KMS-11 (cell line): ENCODE measurements around the gene MTHFD2.

Source experiments
- H2AFZ ChIP-seq: fragments of 200-600 bp; sonication (generic); 2 replicates; pipeline ENCODE4 v1.6.1; 2016; ENCODE audit warnings: antibody characterized with exemption, mixed run types, low read depth
- H3K27ac ChIP-seq: fragments of 200-600 bp; sonication (generic); 2 replicates; pipeline ENCODE4 v1.6.1; 2016; ENCODE audit warnings: mild to moderate bottlenecking, mixed run types
- H3K27me3 ChIP-seq: fragments of 200-600 bp; sonication (generic); 2 replicates; pipeline ENCODE4 v1.6.1; 2017; ENCODE audit warnings: mild to moderate bottlenecking, low read depth, mixed run types, moderate library complexity; ENCODE audit not compliant: insufficient read depth
- H3K36me3 ChIP-seq: fragments of 200-600 bp; sonication (generic); 2 replicates; pipeline ENCODE4 v1.6.1; 2017; ENCODE audit warnings: mild to moderate bottlenecking, mixed run types; ENCODE audit not compliant: insufficient read depth
- H3K4me1 ChIP-seq: fragments of 200-600 bp; sonication (generic); 2 replicates; pipeline ENCODE4 v1.6.1; 2016; ENCODE audit warnings: mild to moderate bottlenecking, low read depth, mixed run types; ENCODE audit not compliant: poor library complexity, severe bottlenecking
- H3K4me2 ChIP-seq: fragments of 200-600 bp; sonication (generic); 2 replicates; pipeline ENCODE4 v1.7.0; 2016; ENCODE audit warnings: mild to moderate bottlenecking, mixed run types
- H3K4me3 ChIP-seq: fragments of 200-600 bp; sonication (generic); IDR thresholded peaks from 2 replicates; pipeline ENCODE4 v1.6.1; 2017; ENCODE audit warnings: low read depth, low read length, mixed read lengths; ENCODE audit not compliant: insufficient read depth
- H3K79me2 ChIP-seq: fragments of 200-600 bp; sonication (generic); 2 replicates; pipeline ENCODE4 v1.6.1; 2016; ENCODE audit warnings: low read depth, mixed run types; ENCODE audit not compliant: insufficient read depth
- H3K9ac ChIP-seq: fragments of 200-600 bp; sonication (generic); 2 replicates; pipeline ENCODE4 v1.6.1; 2016; ENCODE audit warnings: mild to moderate bottlenecking, mixed run types
- H4K20me1 ChIP-seq: fragments of 200-600 bp; sonication (generic); 2 replicates; pipeline ENCODE4 v1.6.1; 2016; ENCODE audit warnings: mild to moderate bottlenecking, mixed run types; ENCODE audit not compliant: insufficient read depth
- TF ChIP-seq, protein P1 (sequence below): fragments of 200-600 bp; sonication (generic); conservative IDR thresholded peaks from 2 replicates; pipeline ENCODE4 v1.6.1; 2017; ENCODE audit warnings: low read depth, mild to moderate bottlenecking, antibody characterized with exemption, low read length, moderate library complexity, mixed read lengths

Gene MTHFD2

DNA sequence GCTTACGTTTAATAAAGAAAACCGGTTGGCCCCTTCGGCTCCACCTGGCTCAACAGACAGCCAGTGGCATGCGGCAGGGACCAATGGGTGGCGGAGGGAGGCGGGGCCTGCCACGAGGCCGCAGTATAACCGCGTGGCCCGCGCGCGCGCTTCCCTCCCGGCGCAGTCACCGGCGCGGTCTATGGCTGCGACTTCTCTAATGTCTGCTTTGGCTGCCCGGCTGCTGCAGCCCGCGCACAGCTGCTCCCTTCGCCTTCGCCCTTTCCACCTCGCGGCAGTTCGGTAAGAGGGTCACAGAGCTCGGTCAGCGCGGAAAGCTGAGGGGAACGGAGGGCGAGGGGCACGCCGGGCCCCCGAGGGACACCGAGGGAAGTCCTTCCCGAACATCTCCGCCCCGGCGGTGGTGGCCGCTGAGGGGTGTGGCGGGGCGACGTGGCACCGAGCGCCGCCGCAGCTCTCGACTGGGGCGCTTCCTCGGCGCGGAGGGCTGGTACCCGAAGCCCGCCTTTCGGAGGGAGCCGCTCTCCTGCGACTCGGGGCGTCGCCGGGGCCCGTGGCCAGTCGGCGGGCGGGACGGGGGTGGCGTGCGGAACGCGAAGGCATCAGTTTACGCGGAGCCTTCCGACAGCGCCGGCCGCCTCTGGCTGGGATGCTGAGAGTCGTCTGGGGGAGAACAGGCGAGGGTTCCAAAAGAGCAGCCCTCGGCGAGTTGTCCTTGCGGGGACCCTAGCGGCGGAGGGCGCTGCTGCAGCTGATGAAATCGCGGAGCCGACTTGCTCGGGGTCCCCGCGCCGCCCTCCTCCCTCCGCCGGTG, at the start of gene MTHFD2:
Gene MTHFD2 (plus strand): TSS at position 155 of the 814 bp plus-strand sequence. CDS start 27 bp downstream, at position 182.
- H2AFZ ChIP-seq: peak within 1 kb of the TSS; percentile 68
- peak within 1 kb of the TSS; percentile 99 for H3K27ac ChIP-seq

DNA sequence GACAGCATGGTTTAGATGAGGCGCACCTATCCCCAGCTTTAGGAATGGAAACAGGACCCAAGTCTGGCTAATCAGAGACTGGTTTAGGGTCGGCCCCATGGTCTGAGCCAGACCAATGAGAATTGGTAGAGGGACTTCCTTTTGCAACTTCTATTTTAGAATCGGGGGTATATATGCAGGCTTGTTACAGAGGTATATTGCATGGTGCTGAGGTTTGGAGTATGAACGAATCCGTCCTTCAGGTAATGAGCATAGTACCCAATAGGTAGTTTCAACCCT, 49.2 kb upstream of the MTHFD2 start:
- H3K4me1 ChIP-seq: peaks cover 12% of the 10 kb centered on the region
- H3K27ac ChIP-seq: no peak overlapping the region
- no peaks in the 10 kb centered on the region for H4K20me1 ChIP-seq
- no peak overlapping the region for H2AFZ ChIP-seq
- H3K36me3 ChIP-seq: no peaks in the 10 kb centered on the region
- H3K79me2 ChIP-seq: peaks cover 12% of the 10 kb centered on the region; the same call in 1 of the 2 replicates
- TF ChIP-seq, protein P1, sequence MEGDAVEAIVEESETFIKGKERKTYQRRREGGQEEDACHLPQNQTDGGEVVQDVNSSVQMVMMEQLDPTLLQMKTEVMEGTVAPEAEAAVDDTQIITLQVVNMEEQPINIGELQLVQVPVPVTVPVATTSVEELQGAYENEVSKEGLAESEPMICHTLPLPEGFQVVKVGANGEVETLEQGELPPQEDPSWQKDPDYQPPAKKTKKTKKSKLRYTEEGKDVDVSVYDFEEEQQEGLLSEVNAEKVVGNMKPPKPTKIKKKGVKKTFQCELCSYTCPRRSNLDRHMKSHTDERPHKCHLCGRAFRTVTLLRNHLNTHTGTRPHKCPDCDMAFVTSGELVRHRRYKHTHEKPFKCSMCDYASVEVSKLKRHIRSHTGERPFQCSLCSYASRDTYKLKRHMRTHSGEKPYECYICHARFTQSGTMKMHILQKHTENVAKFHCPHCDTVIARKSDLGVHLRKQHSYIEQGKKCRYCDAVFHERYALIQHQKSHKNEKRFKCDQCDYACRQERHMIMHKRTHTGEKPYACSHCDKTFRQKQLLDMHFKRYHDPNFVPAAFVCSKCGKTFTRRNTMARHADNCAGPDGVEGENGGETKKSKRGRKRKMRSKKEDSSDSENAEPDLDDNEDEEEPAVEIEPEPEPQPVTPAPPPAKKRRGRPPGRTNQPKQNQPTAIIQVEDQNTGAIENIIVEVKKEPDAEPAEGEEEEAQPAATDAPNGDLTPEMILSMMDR: no peak
- no peaks in the 10 kb centered on the region for H3K27me3 ChIP-seq
- H3K9ac ChIP-seq: no peak overlapping the region
- no peak overlapping the region for H3K4me2 ChIP-seq
- no peak overlapping the region for H3K4me3 ChIP-seq

More for the DNA sequence above, at the start of gene MTHFD2:
- peak within 1 kb of the TSS; percentile 100 for H3K9ac ChIP-seq
- H3K4me2 ChIP-seq: peak within 1 kb of the TSS; percentile 80
- H3K27me3 ChIP-seq: no peaks in the 10 kb centered on the region
- peak within 1 kb of the TSS; percentile 87 for H3K4me3 ChIP-seq
- TF ChIP-seq, protein P1: peak; percentile 63
- peaks cover 53% of the 10 kb centered on the region for H3K79me2 ChIP-seq
- H3K4me1 ChIP-seq: peaks cover 43% of the 10 kb centered on the region
- H3K36me3 ChIP-seq: peaks cover 2% of the 10 kb centered on the region
- H4K20me1 ChIP-seq: peaks cover 36% of the 10 kb centered on the region

DNA sequence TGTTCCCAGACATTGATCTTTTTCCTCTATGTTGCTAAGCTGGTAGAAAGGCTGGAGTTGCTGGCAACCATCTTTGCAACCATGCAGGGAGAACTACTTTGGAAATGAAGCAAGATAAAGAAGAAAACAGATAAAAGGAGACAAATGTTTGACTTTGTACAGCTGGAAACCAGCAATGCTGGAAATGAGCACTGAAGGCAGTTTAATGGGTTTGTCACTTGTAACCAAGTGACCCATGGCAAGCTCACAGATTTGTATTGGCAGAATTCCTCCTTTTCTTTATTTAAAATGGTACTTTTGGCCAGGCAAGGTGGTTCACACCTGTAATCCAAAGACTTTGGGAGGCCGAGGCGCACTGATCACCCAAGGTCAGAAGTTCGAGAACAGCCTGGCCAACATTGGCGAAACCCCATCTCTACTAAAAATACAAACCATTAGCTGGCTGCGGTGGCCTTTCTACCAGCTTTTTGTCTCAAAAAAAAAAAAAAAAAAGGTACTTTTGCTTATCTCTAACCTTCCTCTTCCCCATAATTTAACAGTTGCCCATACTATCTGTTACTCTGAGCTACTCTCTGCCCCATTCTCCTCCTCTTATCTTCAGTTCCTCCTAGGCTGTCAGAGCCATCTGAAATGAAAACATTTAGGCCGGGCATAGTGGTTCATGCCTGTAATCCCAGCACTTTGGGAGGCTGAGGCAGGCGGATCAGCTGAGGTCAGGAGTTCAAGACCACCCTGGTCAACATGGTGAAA, 48.7 kb upstream of the MTHFD2 start:
- Histone ChIP-seq H3K4me1 (peaks cover 12% of the 10 kb centered on the region), H2AFZ (no peak overlapping the region), H3K27me3 (no peaks in the 10 kb centered on the region), H3K36me3 (no peaks in the 10 kb centered on the region), H4K20me1 (no peaks in the 10 kb centered on the region), H3K4me3 (no peak overlapping the region), H3K79me2 (peaks cover 12% of the 10 kb centered on the region; the same call in 1 of the 2 replicates), H3K27ac (no peak overlapping the region), H3K4me2 (no peak overlapping the region), H3K9ac (no peak overlapping the region)
- TF ChIP-seq, protein P1: no peak

DNA sequence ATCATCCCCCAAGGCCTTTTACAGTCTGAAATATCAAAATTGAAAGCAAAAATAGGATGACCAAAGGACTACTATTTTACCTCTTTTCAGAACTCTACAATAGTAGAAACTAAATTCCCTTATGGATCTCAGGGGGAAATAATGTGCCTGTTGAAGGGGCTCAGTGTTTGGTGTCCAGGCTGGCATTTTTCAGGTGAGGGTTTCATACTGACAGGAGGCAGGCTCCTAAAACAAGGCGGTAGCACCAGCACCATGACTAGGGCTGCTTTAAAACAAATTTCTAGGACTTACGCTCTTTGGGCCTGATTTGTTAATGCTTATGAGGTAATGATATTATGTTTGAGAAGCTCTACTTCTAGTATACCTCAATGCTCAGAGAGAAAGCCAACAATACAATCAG, 45.5 kb upstream of the MTHFD2 start:
- H3K27me3 ChIP-seq: no peaks in the 10 kb centered on the region
- 0 out of 2 replicates have a peak, but pooled peaks cover 5% of the 10 kb centered on the region for H3K36me3 ChIP-seq
- no peak overlapping the region for H2AFZ ChIP-seq
- H3K4me3 ChIP-seq: no peak overlapping the region
- H3K27ac ChIP-seq: no peak overlapping the region
- H3K79me2 ChIP-seq: no peaks in the 10 kb centered on the region
- no peaks in the 10 kb centered on the region for H4K20me1 ChIP-seq
- no peak overlapping the region for H3K9ac ChIP-seq
- TF ChIP-seq, protein P1: no peak
- H3K4me1 ChIP-seq: peaks cover 3% of the 10 kb centered on the region
- no peak overlapping the region for H3K4me2 ChIP-seq
